Smooth muscle cell (in vitro differentiated cells): Measurements from ENCODE around the gene GUCA1A. TPM values are rescaled to one million over a fixed set of nuclear protein-coding genes. Genes with fewer than 3 reads are reported as not detected.
"Not testable (repeated sequence)": the region's sequence is repeated elsewhere in the genome, so short reads cannot be mapped to it uniquely, and the experiment has no call there.

ENCODE experiments used
- DNase-seq: peaks from one replicate; lab custom pipeline; 2025; ENCODE audit not compliant: unreplicated experiment; lab: John Stamatoyannopoulos, UW
- H2AFZ ChIP-seq: fragments of 200-600 bp; sonication (generic); 2 replicates; pipeline ENCODE4 v1.6.0; 2016; ENCODE audit warnings: antibody characterized with exemption, low read depth, mild to moderate bottlenecking
- H3F3A ChIP-seq: fragments of 200-600 bp; sonication (generic); 2 replicates; pipeline ENCODE4 v1.6.0; 2017; ENCODE audit warnings: antibody characterized with exemption, low read depth
- H3K27ac ChIP-seq: fragments of 200-600 bp; sonication (generic); 2 replicates; pipeline ENCODE4 v1.5.1; 2016; ENCODE audit warnings: low read depth, mild to moderate bottlenecking
- H3K27me3 ChIP-seq: fragments of 200-600 bp; sonication (generic); 2 replicates; pipeline ENCODE4 v1.6.1; 2016; ENCODE audit warnings: low read depth, mild to moderate bottlenecking
- H3K36me3 ChIP-seq: fragments of 200-600 bp; sonication (generic); 2 replicates; pipeline ENCODE4 v1.5.1; 2016; ENCODE audit warnings: low read depth
- H3K4me1 ChIP-seq: fragments of 200-600 bp; sonication (generic); 2 replicates; pipeline ENCODE4 v1.5.1; 2016; ENCODE audit warnings: low read depth
- H3K4me2 ChIP-seq: fragments of 200-600 bp; sonication (generic); 2 replicates; pipeline ENCODE4 v1.6.0; 2016; ENCODE audit warnings: mild to moderate bottlenecking
- H3K4me3 ChIP-seq: fragments of 200-600 bp; sonication (generic); 2 replicates; pipeline ENCODE4 v1.5.1; 2016; ENCODE audit warnings: mild to moderate bottlenecking
- H3K79me2 ChIP-seq: fragments of 200-600 bp; sonication (generic); 2 replicates; pipeline ENCODE4 v1.6.0; 2016; ENCODE audit warnings: low read depth, mild to moderate bottlenecking
- H3K9ac ChIP-seq: fragments of 200-600 bp; sonication (generic); 2 replicates; pipeline ENCODE4 v1.6.0; 2016; ENCODE audit warnings: low read depth
- H3K9me3 ChIP-seq: fragments of 200-600 bp; sonication (generic); replicated peaks from 2 replicates; pipeline ENCODE4 v1.5.1; 2016; ENCODE audit warnings: low read depth
- H4K20me1 ChIP-seq: fragments of 200-600 bp; sonication (generic); 2 replicates; pipeline ENCODE4 v1.6.0; 2016; ENCODE audit warnings: low read depth
- WGBS: methylation state at CpG from one replicate; pipeline ENCODE4 v1.1.7; 2016; ENCODE audit warnings: low lambda C conversion rate; 5-methylcytosine and 5-hydroxymethylcytosine counted together
- polyA plus RNA-seq: library from polyadenylated mRNA; unstranded; fragments of >200 nt; fragmentation: Nextera tagmentation; extraction: Ambion mirVana; gene quantifications from 2 replicates; pipeline ENCODE4 v1.2.1, GENCODE V29; 2016
- total RNA-seq: library from RNA; depleted of rRNA; stranded (reverse); fragments of >200 nt; gene quantifications from 2 replicates; pipeline ENCODE4 v1.2.3, GENCODE V29; 2014
- TF ChIP-seq, protein P1 (sequence below): fragments of 200-600 bp; sonication (generic); IDR thresholded peaks from 2 replicates; pipeline ENCODE4 v1.5.1; 2017; ENCODE audit warnings: borderline replicate concordance, mild to moderate bottlenecking, antibody characterized with exemption; ENCODE audit not compliant: insufficient read depth, poor library complexity, severe bottlenecking

The GUCA1A gene
- total and polyA plus RNA-seq, 2 experiments from 2014 or later = 1.6 to 7.2 TPM

DNA sequence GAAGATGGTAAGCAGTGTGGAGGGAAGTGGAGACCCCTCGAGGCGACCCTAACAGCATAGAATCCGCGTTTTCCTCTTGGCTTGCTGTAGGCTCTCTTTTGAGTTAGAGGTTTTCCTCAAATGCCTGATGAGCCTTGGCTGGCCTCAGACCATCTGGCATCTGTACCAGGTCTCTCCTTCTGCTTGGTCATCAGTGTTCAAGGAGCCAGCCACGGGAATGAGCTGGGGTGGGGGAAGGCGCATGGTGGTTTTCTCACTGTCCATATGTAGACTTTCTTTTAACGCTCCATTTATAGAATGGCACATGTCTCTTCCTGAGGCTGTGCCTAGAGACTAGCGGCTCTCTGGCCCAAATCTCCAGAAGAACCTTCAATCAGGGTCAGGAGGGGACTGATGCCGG is 8.1 kb upstream of the GUCA1A start:
- Histone ChIP-seq H3F3A (no peaks in the 10 kb centered on the region), H3K4me3 (no peak overlapping the region), H3K36me3 (no peaks in the 10 kb centered on the region), H4K20me1 (no peaks in the 10 kb centered on the region), H3K27ac (no peak overlapping the region), H3K4me2 (no peak overlapping the region), H3K9ac (no peak overlapping the region), H3K79me2 (no peaks in the 10 kb centered on the region), H3K9me3 (no peaks in the 10 kb centered on the region), H2AFZ (no peak overlapping the region), H3K27me3 (no peaks in the 10 kb centered on the region), H3K4me1 (no peaks in the 10 kb centered on the region)
- no peak for DNase-seq
- WGBS = 69% methylated on average over 9 of the region's 9 CpGs
- TF ChIP-seq, protein P1, sequence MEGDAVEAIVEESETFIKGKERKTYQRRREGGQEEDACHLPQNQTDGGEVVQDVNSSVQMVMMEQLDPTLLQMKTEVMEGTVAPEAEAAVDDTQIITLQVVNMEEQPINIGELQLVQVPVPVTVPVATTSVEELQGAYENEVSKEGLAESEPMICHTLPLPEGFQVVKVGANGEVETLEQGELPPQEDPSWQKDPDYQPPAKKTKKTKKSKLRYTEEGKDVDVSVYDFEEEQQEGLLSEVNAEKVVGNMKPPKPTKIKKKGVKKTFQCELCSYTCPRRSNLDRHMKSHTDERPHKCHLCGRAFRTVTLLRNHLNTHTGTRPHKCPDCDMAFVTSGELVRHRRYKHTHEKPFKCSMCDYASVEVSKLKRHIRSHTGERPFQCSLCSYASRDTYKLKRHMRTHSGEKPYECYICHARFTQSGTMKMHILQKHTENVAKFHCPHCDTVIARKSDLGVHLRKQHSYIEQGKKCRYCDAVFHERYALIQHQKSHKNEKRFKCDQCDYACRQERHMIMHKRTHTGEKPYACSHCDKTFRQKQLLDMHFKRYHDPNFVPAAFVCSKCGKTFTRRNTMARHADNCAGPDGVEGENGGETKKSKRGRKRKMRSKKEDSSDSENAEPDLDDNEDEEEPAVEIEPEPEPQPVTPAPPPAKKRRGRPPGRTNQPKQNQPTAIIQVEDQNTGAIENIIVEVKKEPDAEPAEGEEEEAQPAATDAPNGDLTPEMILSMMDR = no peak

DNA sequence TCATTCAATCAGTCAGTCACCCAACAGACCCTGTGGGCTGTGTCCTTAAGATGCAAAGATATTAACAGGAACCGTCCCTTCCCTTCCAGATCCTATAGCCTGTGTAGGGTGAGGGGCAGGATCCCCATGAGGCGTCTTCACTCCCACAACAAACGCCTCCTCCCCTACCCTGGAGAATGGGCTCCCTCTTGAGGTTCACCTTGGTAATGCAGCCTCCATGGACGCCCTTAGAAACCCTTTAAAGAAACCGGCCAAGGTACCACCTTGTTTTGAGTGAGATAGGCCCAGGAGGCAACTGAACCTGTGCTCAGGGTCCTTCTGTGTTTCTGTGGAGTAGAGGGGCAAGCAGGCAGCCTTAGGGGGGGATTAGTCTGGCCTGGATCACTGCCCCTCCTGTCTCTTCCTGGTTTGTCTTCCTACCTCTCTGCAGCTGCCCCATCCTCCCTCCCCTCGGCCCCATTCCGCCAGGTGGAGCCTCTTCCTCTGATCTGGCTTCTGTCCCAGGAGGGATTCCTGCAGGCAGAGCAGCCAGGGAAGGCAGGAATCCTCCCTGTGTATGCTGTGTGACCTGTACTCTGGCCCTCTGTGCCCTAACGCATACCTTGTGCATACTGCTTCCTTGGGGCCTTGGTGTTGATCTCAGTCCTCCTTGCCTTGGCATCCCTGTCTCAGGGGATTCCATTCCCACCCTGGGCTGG is 6.6 kb upstream of the GUCA1A start:
- H4K20me1 ChIP-seq = no peaks in the 10 kb centered on the region
- H3K27me3 ChIP-seq = no peaks in the 10 kb centered on the region
- 8% methylated on average over 8 of the region's 8 CpGs for whole genome bisulfite sequencing
- no peak overlapping the region for H3K9ac ChIP-seq
- peak; percentile 34 for DNase-seq
- H2AFZ ChIP-seq = peak overlapping the region; percentile 73
- H3K9me3 ChIP-seq = no peaks in the 10 kb centered on the region
- no peaks in the 10 kb centered on the region for H3K36me3 ChIP-seq
- no peaks in the 10 kb centered on the region for H3K79me2 ChIP-seq
- H3K4me2 ChIP-seq = no peak overlapping the region
- H3K4me1 ChIP-seq = no peaks in the 10 kb centered on the region
- TF ChIP-seq, protein P1 = peak; percentile 97
- H3K27ac ChIP-seq = no peak overlapping the region
- H3F3A ChIP-seq = no peaks in the 10 kb centered on the region
- H3K4me3 ChIP-seq = no peak overlapping the region

DNA sequence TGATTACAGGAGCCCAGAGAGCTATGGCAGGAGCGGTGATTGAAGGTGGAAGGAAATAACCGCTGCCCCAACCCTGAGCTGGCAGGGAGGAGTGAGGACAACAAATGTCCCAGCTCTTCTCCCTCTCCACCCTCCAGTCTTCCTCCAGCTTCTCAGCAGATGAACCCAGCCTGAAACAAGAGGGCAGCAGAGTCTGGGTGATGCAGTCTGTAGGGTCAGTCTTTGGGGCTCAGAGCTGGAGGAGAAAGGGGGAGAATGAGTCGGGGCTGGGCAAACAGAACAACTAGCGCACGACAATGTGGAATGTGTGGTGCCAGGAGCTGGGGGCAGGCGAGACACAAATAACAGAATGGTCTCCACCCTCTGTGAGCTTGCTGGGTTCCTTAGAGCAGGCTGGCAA is 4.5 kb upstream of the GUCA1A start:
- Histone ChIP-seq H3K4me1 (no peaks in the 10 kb centered on the region), H3K27me3 (no peaks in the 10 kb centered on the region), H4K20me1 (no peaks in the 10 kb centered on the region), H2AFZ (no peak overlapping the region), H3K9me3 (no peaks in the 10 kb centered on the region), H3K4me2 (no peak overlapping the region), H3K9ac (no peak overlapping the region), H3K4me3 (no peak overlapping the region), H3K79me2 (no peaks in the 10 kb centered on the region), H3K36me3 (no peaks in the 10 kb centered on the region), H3K27ac (no peak overlapping the region), H3F3A (no peaks in the 10 kb centered on the region)
- no peak for DNase-seq
- TF ChIP-seq, protein P1 = no peak
- 93% methylated on average over 6 of the region's 6 CpGs for WGBS

DNA sequence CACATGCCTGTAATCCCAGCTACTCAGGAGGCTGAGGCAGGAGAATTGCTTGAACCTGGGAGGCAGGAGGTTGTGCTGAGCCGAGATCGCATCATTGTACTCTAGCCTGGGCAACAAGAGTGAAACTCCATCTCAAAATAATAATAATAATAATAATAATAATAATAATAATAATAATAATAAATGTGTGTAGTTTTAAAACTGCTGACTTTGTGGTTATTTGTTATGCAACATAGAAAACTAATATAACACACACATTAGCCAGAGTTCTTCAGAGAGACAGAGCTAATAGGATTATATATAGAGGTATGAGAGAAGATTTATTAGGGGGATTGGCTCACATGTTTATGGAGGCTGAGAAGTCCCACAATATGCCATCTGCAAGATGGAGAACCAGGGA is 3.4 kb upstream of the GUCA1A start:
- not testable (repeated sequence) for H3K79me2 ChIP-seq, H3K9ac ChIP-seq, H3K4me3 ChIP-seq, H3F3A ChIP-seq, H3K4me2 ChIP-seq, H4K20me1 ChIP-seq, H3K36me3 ChIP-seq, H3K27ac ChIP-seq, H3K9me3 ChIP-seq, H3K27me3 ChIP-seq, H3K4me1 ChIP-seq, H2AFZ ChIP-seq, DNase-seq
- whole genome bisulfite sequencing = 50% methylated on average over 2 of the region's 2 CpGs
